ENCODE data around the gene ZBTB7B. TPM values are rescaled to one million over a fixed set of nuclear protein-coding genes. Genes with fewer than 3 reads are reported as not detected.

Gene ZBTB7B
- total RNA-seq = 10 to 100 TPM in 2 of 4 donors, 1 to 10 TPM in 2; 3.8 to 53.4 (median 11.9) TPM

DNA sequence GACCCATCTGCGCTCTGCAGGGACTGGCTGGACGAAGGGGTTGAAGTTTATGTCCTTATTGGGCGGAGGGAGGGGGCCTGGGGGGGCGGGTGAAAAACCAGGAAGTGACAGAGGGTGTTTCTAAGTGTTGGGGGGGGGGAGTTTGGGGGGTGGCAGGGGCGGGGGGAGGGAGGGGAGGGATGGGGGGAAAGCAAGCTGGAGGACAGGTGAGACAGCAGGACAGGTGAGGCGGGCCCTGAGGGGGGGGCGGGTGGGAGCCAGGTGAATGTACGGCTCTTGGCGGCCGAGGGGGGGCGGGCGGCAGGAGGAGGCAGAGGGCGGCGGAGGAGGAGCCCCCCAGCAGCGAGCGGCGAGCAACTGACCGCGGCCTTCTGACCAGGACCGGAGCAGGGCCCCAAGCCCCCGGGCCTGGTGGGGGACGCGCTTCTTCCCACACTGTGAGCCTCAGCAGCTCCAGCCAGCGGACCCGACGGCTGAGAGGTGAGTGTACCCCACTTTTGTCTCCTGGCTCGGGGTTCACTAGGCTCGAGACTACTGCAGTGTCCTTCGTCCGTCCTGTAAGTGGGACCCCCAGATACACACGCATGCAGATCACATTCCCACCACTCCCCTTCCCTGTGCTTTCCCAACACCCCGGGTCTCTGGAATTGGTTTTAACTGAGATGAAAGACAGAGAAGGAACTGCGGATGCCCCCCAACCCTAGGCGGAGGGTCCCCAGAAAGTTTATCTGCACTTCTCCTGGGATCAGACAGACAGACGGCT is at the start of gene ZBTB7B:
TSS of gene ZBTB7B (plus strand) at position 339 of the 763 bp plus-strand sequence. CDS start 11,859 bp downstream, outside the sequence.
- H3K27me3 ChIP-seq = no peaks in the 10 kb centered on the region
- H3K9me3 ChIP-seq = no peaks in the 10 kb centered on the region
- no peaks in the 10 kb centered on the region for H3K36me3 ChIP-seq
- DNase-seq = peak in 1 of 2 donors; percentile 58
- H3K4me3 ChIP-seq = peak within 1 kb of the TSS; percentile 56 to 97
- intact Hi-C loops (cut with DNase I; ENCODE audit: low total_unique reads) = no loop called here
- H3K4me1 ChIP-seq = peaks cover 0 to 22% of the 10 kb centered on the region in 2 donors
- peak within 1 kb of the TSS; percentile 95 to 99 for H3K27ac ChIP-seq
- no peak for TF ChIP-seq POLR2A (IDR thresholded peaks at IDR 0.05)
- TF ChIP-seq, protein P1, sequence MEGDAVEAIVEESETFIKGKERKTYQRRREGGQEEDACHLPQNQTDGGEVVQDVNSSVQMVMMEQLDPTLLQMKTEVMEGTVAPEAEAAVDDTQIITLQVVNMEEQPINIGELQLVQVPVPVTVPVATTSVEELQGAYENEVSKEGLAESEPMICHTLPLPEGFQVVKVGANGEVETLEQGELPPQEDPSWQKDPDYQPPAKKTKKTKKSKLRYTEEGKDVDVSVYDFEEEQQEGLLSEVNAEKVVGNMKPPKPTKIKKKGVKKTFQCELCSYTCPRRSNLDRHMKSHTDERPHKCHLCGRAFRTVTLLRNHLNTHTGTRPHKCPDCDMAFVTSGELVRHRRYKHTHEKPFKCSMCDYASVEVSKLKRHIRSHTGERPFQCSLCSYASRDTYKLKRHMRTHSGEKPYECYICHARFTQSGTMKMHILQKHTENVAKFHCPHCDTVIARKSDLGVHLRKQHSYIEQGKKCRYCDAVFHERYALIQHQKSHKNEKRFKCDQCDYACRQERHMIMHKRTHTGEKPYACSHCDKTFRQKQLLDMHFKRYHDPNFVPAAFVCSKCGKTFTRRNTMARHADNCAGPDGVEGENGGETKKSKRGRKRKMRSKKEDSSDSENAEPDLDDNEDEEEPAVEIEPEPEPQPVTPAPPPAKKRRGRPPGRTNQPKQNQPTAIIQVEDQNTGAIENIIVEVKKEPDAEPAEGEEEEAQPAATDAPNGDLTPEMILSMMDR (IDR thresholded peaks at IDR 0.05) = no peak

DNA sequence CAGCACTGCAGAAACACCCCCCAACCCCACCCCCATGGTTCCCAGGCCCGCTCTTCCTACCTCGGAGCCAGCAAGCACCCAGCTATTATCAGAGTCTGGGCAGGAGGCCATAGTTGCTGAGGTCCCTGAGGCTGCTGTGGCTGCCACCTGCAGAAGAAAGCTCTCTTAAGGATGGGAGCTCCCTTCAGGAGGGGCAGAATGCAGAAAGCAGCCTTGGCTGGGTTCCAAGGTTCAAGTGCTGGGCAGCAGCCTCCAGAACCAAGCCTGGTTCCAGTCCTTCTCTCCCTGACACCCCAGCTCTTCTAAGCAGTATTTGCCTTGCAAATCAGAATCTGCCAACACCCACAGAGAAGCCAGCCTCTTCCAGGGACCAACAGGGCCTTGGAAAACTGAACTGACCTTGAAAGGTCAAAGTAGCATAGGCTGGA is 49.0 kb upstream of the ZBTB7B start:
- Histone ChIP-seq H3K27me3 (no peaks in the 10 kb centered on the region), H3K4me1 (peaks cover 3 to 22% of the 10 kb centered on the region in 2 donors), H3K36me3 (no peaks in the 10 kb centered on the region), H3K27ac (no peak overlapping the region), H3K4me3 (no peak overlapping the region), H3K9me3 (no peaks in the 10 kb centered on the region)
- TF ChIP-seq POLR2A (IDR thresholded peaks at IDR 0.05) = no peak
- TF ChIP-seq, protein P1 (IDR thresholded peaks at IDR 0.05) = no peak
- intact Hi-C loops (cut with DNase I; ENCODE audit: low total_unique reads) = no loop called here
- DNase-seq = no peak

DNA sequence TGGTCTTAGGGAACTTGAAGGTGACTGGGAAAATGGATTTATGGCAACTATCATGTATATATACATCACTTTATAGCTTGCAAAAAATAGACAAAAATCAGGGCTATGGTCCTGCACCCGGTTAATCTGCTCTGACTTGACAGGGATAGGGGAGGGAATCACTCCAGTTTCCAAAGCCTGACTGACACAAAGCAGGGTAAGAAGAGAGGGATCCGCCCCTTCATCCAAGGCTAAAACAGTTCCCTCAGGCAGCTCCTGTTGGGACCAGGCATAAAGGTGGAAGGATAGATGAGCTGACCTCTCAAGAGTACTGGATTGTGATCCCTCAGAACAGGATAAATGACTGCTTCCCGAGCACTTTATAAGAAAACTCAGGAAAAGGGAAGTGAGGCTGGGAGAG is 48.1 kb upstream of the ZBTB7B start:
- Histone ChIP-seq H3K27me3 (no peaks in the 10 kb centered on the region), H3K27ac (peak overlapping the region; percentile 76 to 79), H3K4me1 (peaks cover 3 to 22% of the 10 kb centered on the region in 2 donors), H3K36me3 (no peaks in the 10 kb centered on the region), H3K9me3 (no peaks in the 10 kb centered on the region), H3K4me3 (peak overlapping the region in 1 of 2 donors; percentile 48)
- no peak for TF ChIP-seq POLR2A (IDR thresholded peaks at IDR 0.05)
- TF ChIP-seq, protein P1 (IDR thresholded peaks at IDR 0.05) = no peak
- intact Hi-C loops (cut with DNase I; ENCODE audit: low total_unique reads) = no loop called here
- no peak for DNase-seq

DNA sequence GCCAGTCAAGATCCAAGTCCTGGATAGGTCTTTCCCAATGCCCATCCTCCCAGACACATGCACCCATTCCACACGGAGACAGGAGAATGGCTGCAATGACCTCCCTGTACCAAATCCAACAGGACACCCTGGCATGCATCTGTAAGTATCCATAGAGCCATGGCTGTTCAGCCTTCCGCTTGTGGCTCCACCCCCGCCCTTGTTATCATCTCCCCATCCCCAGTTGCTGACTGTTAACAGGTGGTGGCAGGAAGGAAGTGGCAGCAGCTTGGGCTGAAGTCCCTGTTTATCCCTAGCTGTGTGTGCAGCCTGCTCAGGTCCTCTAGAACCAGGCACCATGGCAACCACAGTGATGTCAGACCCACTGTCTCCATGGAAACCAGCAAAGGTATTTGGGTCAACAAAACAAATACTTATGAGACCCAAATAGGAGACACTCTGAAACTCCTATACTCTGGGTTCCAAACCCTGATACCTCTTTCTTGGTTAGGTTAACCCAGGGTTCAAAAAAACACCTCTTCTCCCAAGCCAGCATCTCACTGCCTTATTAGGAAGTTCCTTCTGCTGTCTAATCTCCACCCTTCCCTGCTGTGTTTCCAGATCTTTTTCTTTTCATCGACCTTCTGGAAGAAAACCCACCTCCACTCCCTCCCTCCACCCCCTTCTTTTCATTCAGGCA is 47.4 kb upstream of the ZBTB7B start:
- Histone ChIP-seq H3K9me3 (no peaks in the 10 kb centered on the region), H3K27ac (peak overlapping the region; percentile 76 to 79), H3K4me1 (peaks cover 3 to 22% of the 10 kb centered on the region in 2 donors), H3K27me3 (no peaks in the 10 kb centered on the region), H3K4me3 (peak overlapping the region; percentile 48 to 57), H3K36me3 (no peaks in the 10 kb centered on the region)
- intact Hi-C loops (cut with DNase I; ENCODE audit: low total_unique reads) = no loop called here
- DNase-seq = peak in 1 of 2 donors; percentile 68
- TF ChIP-seq, protein P1 (IDR thresholded peaks at IDR 0.05) = no peak
- no peak for TF ChIP-seq POLR2A (IDR thresholded peaks at IDR 0.05)
